Activated T-helper 1 cell treated with Interleukin-2 at 50 U/mL for 16 hours (primary cell): Measurements from ENCODE around the gene EPHA6.

Source experiments
- DNase-seq: peaks from one replicate; pipeline ENCODE4 v3.0.0-alpha.2; 2020; ENCODE audit warnings: low read depth

The EPHA6 gene

GRCh38 chr3:97646932-97647331, 832.5 kb downstream of the EPHA6 start:
- no peak for DNase-seq

- DNase-seq: no peak
These were observed 833.1 kb downstream of the EPHA6 start for GRCh38 chr3:97647441-97647982.

GRCh38 chr3:97655971-97656370, 841.6 kb downstream of the EPHA6 start:
- DNase-seq: no peak

GRCh38 chr3:97656638-97657037, 842.2 kb downstream of the EPHA6 start:
- no peak for DNase-seq

GRCh38 chr3:97658668-97659285, 844.4 kb downstream of the EPHA6 start:
- no peak for DNase-seq

GRCh38 chr3:97662264-97662663, 847.9 kb downstream of the EPHA6 start:
- no peak for DNase-seq

GRCh38 chr3:97662762-97663161, 848.4 kb downstream of the EPHA6 start:
- no peak for DNase-seq

- DNase-seq: no peak
These were observed 851.5 kb downstream of the EPHA6 start for GRCh38 chr3:97665896-97666295.

GRCh38 chr3:97670952-97671351, 856.6 kb downstream of the EPHA6 start:
- no peak for DNase-seq

GRCh38 chr3:97673357-97673997, 859.1 kb downstream of the EPHA6 start:
- DNase-seq: no peak

- DNase-seq: no peak
These were observed 860.1 kb downstream of the EPHA6 start for GRCh38 chr3:97674461-97674860.

GRCh38 chr3:97680210-97680609, 865.8 kb downstream of the EPHA6 start:
- DNase-seq: no peak

- DNase-seq: no peak
These were observed 866.3 kb downstream of the EPHA6 start for GRCh38 chr3:97680696-97681095.

GRCh38 chr3:97684490-97684889, 870.1 kb downstream of the EPHA6 start:
- no peak for DNase-seq

- DNase-seq: no peak
These were observed 871.9 kb downstream of the EPHA6 start for GRCh38 chr3:97686258-97686657.

- DNase-seq: no peak
These were observed 873.3 kb downstream of the EPHA6 start for GRCh38 chr3:97687734-97688133.

- no peak for DNase-seq
These were observed 874.7 kb downstream of the EPHA6 start for GRCh38 chr3:97689111-97689510.

- DNase-seq: no peak
These were observed 875.6 kb downstream of the EPHA6 start for GRCh38 chr3:97689962-97690361.

GRCh38 chr3:97691354-97691753, 877.0 kb downstream of the EPHA6 start:
- DNase-seq: no peak

- DNase-seq: no peak
These were observed 878.0 kb downstream of the EPHA6 start for GRCh38 chr3:97692389-97692788.

GRCh38 chr3:97692831-97693230, 878.4 kb downstream of the EPHA6 start:
- no peak for DNase-seq

GRCh38 chr3:97694876-97695275, 880.5 kb downstream of the EPHA6 start:
- no peak for DNase-seq

GRCh38 chr3:97698691-97699090, 884.3 kb downstream of the EPHA6 start:
- no peak for DNase-seq

GRCh38 chr3:97699889-97700288, 885.5 kb downstream of the EPHA6 start:
- no peak for DNase-seq
